HG02943 (cell line): ENCODE data around the gene YKT6.
"Not testable (repeated sequence)": the region's sequence is repeated elsewhere in the genome, so short reads cannot be mapped to it uniquely, and the experiment has no call there.

Source experiments
- ATAC-seq: cut with Tn5 transposase; IDR thresholded peaks from one replicate; pipeline ENCODE4 v1.9.1; 2021; ENCODE audit warnings: mild to moderate bottlenecking, low read depth, moderate library complexity; ENCODE audit not compliant: unreplicated experiment

Gene YKT6

GRCh38 chr7:44189993-44190872, 10.5 kb upstream of the YKT6 start:
- no peak for ATAC-seq

- no peak for ATAC-seq
These were observed 9.6 kb upstream of the YKT6 start for GRCh38 chr7:44191171-44191570.

DNA sequence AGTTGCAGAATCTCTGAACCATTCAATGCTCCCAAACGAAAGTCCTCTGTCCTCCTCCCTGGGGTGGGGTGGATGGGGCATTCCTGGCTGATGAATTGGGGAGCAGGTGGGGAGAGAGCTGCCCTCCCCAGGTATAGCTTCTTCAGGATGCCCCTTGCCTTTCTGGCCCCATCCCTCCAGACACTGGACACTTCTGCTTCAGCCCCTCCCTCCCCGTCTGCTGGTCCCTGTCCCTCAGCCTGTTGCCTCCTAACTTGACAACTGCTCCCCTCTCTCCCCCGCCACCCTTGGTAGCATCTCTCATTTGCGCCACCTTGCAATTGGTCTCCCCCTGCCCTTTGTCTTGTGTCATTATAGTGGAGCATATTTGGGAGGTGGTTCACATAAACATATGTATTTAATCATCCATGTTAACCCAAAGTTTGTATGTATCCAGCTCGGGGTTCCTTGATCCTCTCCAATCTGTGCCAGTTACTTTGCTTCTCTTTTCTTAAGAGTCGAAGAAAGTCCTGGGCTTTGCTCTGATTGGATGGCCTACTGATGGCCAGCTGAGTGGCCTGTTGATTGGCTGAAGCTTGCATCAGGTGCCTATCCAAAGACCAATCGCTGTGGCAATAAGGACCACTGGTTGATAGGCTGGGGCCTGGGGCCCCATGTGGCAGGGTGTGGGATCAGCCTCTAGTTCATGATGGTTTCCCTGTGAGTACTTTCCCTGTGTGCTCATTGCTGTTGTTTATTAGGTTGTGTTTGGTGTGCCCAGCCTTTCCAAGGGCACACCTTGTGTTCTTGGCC, 7.6 kb upstream of the YKT6 start:
- ATAC-seq: no peak

- ATAC-seq: no peak
These were observed 6.7 kb upstream of the YKT6 start for GRCh38 chr7:44194069-44194468.

- ATAC-seq: no peak
These were observed 6.1 kb upstream of the YKT6 start for GRCh38 chr7:44194562-44195145.

DNA sequence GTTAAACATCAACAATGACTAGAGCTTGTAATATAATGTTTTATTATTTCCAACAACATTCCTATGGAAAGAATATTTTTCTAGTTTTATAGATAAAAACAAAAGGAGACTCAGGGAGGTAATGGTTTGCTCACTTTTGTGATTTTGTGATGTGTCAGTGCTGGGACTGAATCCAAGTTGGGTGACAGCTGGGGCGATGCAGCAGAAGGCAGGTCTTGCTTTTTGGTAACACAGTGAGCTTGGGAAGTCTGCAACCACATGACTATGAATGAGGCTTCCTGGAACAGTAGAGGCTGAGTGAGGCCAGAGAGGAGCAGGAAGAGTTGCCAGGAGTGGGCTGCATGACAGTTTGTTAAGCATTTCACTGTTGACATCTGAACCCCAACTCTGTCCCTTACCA, 4.9 kb upstream of the YKT6 start:
- ATAC-seq: no peak

DNA sequence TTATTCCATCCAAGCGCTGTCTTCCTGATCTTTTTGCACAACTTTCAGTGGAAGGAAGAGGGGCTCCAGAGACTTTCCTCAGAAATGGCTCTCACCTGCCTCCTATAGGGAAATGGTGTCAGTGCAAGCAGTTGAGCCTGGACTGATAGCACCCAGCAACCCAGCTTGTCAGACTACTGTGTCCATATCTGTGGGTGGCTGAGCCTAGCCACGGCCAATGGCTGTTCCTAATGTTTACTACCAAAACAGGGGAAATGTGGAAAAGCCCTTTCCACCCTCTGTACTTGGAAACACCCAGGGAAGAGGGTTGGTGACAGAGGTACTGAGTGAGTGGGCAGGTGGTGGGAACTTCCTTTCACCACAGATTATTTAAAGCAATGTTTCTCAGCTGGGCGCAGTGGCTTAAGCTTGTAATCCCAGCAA, 4.3 kb upstream of the YKT6 start:
- ATAC-seq: no peak

DNA sequence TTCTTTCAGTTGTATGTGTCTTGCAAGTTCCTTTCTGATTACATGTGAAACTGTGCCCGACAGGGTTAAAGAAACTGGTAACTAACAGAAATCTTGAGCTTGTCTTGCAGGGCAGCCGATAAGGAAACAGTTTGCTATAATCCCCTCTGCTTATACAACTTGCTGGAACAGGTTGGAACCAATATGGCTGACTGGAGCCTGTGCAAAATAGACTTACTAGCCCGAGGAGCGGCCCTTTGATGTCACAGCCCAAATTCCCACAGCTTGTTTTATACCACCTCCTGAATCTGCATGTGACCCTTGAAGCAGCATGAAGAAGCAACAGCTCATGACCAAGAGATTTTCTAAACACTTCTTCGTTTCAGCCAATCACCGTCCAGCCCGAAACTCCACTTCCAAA, 3.3 kb upstream of the YKT6 start:
- ATAC-seq: no peak

GRCh38 chr7:44200163-44200562, 615 bp upstream of the YKT6 start:
- ATAC-seq: not testable (repeated sequence)

DNA sequence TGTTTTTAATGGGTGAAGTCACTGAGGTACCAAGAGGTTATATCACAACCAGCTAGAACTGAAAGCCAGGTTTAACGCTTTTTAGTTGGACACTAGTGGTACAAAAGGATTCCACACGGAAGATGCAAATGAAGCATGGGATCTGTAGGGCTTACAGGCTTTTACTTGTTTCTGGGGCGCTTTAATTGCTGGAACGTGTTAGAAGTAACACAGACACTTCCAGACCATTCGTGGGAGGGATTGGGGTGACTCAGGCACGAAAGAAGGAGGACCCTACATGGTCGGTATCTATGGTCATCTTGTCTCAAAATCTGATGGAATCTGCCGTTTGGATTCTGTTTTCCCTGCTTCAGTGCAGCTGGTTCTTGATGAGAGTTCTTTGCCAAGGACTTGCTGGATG, 1.0 kb downstream of the YKT6 start:
- no peak for ATAC-seq

- ATAC-seq: no peak
These were observed 5.2 kb downstream of the YKT6 start for GRCh38 chr7:44206008-44206407.

DNA sequence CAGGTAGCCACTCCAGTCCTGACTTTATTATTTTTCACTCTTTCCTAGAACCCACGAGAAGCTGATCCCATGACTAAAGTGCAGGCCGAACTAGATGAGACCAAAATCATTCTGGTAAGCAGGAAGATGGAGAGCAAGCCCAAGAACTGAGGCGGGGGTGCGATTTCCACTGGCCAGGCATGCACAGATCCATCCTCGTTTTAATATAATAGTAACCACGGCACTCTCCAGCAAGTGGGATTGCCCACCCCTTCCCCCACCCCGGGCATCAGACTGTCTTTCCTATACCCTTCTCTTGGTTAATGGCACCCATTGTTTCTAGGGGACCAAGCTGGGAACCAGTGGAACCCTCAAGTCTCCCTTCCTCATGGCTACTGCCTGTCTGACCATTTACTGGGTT, 7.3 kb downstream of the YKT6 start:
- ATAC-seq: no peak

DNA sequence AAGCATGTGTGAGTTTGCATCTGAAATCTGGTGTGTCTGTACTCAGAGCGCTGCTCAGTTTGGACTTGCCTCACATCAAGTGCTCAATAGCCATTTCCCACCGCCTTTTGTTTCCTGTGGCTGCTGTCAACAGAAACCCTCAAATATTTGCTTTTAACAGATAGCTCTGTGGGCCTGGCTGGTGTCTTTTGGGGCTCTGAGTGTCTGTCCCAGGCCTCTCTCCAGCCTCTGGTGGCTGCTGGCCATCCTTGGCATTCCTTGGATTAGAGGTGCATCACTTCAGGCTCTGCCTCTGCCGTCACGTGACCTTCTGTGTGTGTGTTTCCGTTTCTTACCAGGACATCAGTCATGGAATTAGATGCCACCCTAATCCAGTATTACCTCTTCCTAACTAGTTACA, 9.3 kb downstream of the YKT6 start:
- ATAC-seq: no peak

DNA sequence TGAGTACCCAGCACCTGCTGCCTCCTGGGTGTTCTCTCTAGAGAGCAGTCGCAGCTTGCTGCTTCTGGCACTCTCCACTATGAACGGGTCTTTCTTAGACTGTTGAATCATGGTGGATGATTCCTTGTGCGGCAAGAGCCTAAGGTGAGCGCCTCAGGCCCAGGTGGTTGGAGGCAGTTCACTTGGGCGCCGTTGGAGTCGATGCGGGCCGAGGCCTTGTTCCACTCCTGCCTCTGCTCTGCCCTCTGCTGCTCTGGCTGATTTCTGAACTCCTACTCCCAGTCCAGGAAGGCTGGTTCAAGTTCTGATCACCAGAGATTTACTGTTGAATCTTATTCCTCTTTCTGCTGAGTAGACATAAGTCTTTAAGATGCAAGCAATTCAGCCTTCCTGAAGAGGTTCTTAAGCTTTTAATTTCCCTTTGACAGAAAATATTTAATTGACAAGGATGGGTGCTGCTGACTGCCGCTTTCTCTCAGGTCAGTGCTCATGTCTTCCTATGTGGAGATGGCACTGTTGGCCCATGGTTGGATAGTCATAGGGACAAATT, 10.4 kb downstream of the YKT6 start:
- ATAC-seq: no peak

- no peak for ATAC-seq
These were observed 11.2 kb downstream of the YKT6 start for GRCh38 chr7:44212018-44212417.

- no peak for ATAC-seq
These were observed 11.9 kb downstream of the YKT6 start for GRCh38 chr7:44212581-44213184.

- ATAC-seq: no peak
These were observed 12.6 kb downstream of the YKT6 start for GRCh38 chr7:44213206-44213876.

GRCh38 chr7:44213877-44214388, 13.2 kb downstream of the YKT6 start:
- ATAC-seq: no peak

DNA sequence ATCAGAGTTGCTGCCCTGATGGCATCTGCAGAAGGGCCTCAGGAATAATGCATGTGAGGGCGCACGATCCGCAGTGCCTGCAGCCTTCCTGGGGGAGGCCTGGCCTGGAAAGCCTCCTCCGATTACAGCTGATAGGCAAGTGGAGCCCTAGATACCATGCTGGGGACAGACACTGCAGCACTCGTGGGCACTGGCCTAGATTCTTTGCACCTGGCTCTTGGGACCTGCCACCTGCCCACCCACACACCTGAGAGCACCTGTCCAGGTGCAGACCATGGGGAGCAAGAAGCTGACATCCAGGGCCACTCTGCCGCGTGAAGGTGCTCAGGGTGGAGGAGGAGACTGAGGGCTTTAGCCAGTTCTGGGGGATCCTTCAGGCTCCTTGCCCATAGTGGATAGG, 14.8 kb downstream of the YKT6 start:
- ATAC-seq: no peak

DNA sequence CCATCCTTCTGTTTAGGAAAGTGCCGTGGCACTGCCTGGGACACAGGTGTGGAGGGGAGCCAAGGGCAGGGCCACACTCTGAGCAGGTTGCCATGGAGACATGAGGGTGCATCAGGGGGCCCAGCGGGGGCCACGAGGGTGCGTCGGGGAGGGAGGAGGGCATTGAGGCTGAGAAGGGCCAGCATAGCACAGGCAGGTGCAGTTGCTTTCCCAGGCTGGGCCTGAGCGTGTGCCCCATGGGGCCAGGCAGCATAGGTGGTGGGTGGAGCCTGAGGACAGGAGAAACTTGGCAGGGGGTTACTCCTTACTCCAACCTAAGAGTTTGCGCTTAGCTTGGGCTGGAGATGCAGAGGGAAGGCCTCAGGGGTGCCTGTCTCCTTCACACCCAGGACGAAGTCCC, 15.2 kb downstream of the YKT6 start:
- ATAC-seq: no peak
